Prostate gland (tissue), 2 donors: ENCODE results near the gene NBEA.

Experiments
- CTCF ChIP-seq, 4 experiments: fragments of 200-600 bp in 2 of 4; fragments of 450-650 bp in 2 of 4; sonication (generic) in 2 of 4; IDR thresholded peaks; 1 replicate in 3 of 4; 2 replicates in 1 of 4; pipeline ENCODE4 v1.5.1; 2016 to 2019; ENCODE audit warnings: antibody characterized with exemption in 4 of 4, mild to moderate bottlenecking in 2 of 4, moderate library complexity in 2 of 4
- POLR2A ChIP-seq: fragments of 450-650 bp; IDR thresholded peaks from one replicate; pipeline ENCODE4 v1.6.1; 2016; ENCODE audit warnings: antibody characterized with exemption, mild to moderate bottlenecking
- POLR2AphosphoS5 ChIP-seq: sonication (generic); formaldehyde crosslinking; IDR thresholded peaks from one replicate; pipeline ENCODE4 v1.6.1; 2017; ENCODE audit warnings: antibody characterized with exemption

GRCh38 chr13:35706281-35706680 lies 764.2 kb downstream of the NBEA start:
- TF ChIP-seq CTCF (IDR thresholded peaks at IDR 0.05), result no peak
- no peak for TF ChIP-seq POLR2A
- TF ChIP-seq POLR2AphosphoS5, result no peak
